ENCODE data around the gene TRPT1. TPM values are rescaled to one million over a fixed set of nuclear protein-coding genes. Genes with fewer than 3 reads are reported as not detected.

The TRPT1 gene, protein sequence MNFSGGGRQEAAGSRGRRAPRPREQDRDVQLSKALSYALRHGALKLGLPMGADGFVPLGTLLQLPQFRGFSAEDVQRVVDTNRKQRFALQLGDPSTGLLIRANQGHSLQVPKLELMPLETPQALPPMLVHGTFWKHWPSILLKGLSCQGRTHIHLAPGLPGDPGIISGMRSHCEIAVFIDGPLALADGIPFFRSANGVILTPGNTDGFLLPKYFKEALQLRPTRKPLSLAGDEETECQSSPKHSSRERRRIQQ
- 10 to 100 TPM; 34.1 to 89.1 (median 43.6) TPM for total RNA-seq

DNA sequence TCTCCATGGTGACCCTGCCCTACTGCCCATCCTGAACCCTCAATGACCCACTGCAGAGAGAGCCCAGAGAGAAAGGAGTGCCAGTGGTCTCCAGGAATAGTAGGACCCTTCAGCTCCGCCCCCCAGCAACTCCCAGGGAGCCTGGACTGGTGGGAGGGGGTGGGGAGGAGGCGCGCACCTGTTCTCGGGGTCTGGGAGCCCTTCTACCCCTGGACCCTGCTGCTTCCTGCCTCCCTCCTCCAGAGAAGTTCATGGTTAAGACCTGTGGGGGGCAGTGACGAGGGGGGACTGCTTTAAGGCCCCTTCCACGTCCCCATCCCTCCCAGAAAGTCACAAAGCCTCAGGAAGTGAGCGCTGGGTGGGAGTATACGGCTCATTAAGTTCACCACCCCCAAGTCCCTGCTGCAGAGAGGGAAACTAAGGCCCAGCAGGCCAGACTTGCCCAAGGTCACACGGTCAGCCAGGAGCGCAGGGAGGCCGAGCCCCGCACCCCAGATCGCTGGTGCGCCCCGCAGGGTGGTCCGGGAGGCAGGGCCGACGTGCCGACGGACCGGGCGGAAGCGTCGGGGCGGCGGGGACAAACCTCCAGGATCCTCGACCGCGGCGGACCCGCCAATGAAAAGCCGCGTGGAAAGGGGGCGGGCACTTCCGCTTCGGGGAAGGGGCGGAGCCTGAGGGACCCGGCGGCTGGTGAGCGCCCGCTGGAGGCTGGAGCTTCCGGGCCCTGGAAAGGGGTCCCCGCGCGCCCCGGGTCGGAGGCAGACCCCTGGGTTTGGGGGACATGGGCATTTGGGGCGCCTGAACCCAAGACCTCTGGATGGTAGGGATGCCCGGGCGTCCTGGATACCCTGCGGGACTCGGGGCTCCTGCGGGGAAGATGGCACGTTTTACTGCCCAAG, at the start of gene TRPT1, which contains the start of gene NUDT22:
TSS of gene TRPT1 (minus strand) at position 579 of the 899 bp plus-strand sequence. CDS start at position 253, 326 bp downstream.
TSS of gene NUDT22 (plus strand) at position 667 of the 899 bp plus-strand sequence. CDS start 379 bp downstream, outside the sequence.
- TF ChIP-seq, protein P1, sequence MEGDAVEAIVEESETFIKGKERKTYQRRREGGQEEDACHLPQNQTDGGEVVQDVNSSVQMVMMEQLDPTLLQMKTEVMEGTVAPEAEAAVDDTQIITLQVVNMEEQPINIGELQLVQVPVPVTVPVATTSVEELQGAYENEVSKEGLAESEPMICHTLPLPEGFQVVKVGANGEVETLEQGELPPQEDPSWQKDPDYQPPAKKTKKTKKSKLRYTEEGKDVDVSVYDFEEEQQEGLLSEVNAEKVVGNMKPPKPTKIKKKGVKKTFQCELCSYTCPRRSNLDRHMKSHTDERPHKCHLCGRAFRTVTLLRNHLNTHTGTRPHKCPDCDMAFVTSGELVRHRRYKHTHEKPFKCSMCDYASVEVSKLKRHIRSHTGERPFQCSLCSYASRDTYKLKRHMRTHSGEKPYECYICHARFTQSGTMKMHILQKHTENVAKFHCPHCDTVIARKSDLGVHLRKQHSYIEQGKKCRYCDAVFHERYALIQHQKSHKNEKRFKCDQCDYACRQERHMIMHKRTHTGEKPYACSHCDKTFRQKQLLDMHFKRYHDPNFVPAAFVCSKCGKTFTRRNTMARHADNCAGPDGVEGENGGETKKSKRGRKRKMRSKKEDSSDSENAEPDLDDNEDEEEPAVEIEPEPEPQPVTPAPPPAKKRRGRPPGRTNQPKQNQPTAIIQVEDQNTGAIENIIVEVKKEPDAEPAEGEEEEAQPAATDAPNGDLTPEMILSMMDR (IDR thresholded peaks at IDR 0.05; ENCODE audit: low read depth): no peak

DNA sequence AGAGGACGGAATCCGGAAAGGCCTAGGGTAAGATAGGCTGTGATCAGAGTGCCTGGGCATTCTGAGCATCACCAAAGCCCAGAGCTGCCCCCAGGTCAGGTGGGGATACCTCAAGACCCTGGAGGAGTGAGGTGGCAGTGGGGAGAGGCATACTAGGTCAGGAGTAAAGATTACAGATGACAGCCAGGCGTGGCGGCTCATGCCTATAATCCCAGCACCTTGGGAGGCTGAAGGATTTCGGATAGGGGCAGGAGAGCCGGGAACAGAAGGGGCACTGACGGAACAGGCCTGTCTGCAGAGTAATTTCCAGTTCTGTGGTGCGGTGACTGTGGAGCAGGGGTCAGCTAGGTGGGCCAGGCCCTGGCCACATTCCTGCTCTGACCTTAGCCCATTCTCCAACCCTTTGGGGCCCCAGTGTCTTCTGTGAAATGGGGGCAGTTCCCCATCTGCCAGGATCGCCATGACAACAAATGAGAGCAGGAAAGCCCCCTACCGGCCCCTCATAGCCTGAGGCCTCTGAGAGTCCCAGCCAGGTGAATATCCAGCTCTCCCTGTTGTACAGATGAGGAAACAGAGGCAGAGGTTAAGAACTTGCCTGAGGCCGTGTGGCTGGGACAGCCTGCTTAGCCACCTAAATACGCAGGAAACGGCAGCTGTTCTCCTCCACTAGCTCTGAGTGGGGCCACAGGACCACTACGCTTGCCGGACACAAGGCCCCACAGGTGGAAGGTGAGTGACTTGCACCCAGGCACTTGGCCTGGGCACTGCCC, 49.2 kb upstream of the TRPT1 start:
- TF ChIP-seq, protein P1 (IDR thresholded peaks at IDR 0.05; ENCODE audit: low read depth): no peak

DNA sequence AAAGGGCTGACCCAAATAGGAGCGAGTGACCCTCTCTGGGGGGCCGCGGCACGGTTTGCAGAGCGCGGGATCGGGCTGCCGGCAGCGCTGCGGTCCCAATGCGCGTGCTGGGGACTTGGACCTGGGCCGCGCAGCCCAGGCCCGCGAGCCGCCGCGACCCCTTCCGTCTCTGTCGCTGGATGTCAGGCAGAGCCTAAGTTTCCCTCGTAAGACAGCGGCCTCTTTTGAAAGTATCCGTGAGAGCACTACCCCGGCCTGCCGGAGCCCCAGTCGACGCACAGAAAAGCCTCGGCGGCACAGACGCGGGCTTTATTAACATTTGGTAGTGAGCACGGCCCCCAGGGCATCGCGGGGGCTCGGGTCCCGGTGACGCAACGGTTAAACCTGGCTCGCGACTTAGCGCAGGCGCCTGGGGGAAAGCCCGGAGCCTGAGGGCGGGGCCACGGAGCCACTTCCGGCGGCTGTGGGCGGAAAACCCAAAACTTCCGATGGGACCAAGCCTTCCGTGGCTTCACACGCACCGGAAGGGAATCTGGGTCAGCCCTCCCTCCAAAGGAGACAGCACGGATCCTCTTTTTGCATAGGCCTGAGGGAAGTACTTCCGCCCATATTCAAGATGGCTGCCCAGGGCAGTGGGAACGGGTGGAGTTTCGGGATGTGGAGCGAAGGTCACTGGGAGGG, 43.7 kb upstream of the TRPT1 start:
- TF ChIP-seq, protein P1 (IDR thresholded peaks at IDR 0.05; ENCODE audit: low read depth): no peak

DNA sequence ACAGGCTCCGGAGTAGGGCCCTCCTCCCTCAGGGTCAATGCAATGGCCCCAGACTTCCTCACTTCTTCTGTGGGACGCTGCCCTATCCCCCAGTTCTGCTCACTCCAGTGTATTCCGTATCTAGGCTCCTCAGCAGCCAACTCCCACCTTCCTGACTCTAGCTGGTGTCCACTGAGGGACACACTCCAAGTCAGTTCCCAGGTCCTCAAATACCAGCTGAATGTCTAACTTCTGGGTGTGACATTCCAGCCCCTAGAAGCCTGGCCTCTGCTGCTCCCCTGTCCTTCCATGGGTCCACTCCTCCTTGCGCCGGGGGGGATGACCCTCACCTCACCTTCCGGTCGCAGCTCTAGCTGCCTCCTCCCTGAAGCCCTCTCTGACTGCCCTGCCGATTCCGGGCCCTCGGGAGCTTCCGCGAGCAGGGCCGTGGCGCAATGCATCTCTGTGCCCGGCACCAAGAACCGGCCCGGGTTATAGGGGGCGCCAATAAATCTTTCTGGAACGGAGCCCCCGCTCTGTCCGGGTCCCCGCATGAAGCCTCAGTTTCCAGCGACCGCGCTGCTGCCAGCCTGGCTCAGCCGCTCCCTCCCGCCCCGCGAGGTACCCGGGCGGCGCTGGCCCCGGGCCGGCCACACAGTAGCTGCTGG, 43.0 kb upstream of the TRPT1 start:
- TF ChIP-seq, protein P1 (IDR thresholded peaks at IDR 0.05; ENCODE audit: low read depth): no peak

DNA sequence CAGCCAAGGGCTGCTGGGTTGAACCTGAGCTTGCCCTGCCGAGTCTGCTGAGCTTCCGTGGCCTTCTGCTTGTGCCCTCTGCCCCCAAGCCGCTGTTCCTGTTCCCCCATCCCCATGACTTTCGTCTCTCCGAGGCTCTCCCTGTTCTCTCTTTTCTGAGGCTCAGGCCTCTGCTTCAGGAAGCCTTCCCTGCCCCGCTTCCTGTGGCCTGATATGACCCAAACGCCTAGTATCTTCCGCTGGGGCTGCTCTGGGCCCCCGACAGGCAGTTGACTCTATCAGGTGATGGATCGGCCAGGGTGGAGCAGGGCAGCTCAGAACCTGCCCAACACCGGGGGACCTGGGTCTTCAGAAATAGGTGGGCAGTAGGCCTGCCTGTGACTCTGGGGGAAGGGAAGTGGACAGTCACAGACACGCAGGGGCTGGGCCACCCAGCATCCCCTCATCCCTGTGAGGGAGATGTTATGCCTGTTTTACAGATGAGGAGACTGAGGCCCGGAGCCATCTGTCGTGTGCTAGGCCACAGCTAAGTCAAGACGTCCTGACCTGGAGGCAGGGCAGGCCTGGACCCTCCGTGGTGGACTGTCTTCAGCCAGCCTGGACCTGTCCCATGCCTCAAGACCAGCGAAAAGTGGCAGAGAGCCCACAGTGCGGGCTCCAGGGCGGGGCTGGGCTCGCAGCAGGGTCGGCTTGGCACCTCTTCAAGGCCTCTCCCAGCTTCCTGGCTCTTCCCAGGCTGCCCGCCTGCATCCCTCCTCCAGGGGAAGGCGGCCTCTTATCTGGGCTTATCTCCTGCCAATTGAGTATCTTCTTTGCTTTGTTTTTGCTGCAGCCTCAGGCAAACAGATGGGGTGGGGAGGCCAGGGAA, 42.3 kb upstream of the TRPT1 start:
- TF ChIP-seq, protein P1 (IDR thresholded peaks at IDR 0.05; ENCODE audit: low read depth): no peak
